ENCODE results near the gene TTC23L.

DNA sequence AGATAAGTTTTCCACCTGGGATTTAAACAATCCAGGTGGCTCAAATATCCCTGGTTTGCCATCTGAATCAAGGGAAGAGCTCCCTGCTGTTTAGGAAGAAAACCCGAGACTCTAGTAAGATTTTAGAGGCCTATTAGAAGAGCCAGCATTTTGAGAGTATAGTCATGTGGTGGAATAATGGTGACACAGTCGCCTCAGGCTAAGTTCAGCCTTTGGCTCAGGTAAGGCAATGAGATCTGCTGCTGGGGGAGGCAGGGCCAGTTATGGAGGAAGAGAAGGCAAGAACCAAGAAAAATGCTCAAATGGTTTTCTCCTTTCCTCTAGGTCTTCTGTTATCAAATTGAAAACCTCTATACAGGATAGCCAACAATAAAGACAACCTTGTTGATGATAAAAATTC, 60.1 kb downstream of the TTC23L start:
- TF ChIP-seq CTCF (conservative IDR thresholded peaks at IDR 0.05; ENCODE audit: low read depth, low read length), result no peak
- no peak for TF ChIP-seq EZH2 (IDR thresholded peaks at IDR 0.05; ENCODE audit: borderline replicate concordance, low read depth, low read length, poor library complexity, severe bottlenecking)
